WERI-Rb-1 (cell line): ENCODE measurements around the gene TYSND1.
"Not testable (repeated sequence)": the region's sequence is repeated elsewhere in the genome, so short reads cannot be mapped to it uniquely, and the experiment has no call there.

Experiments
- DNase-seq: peaks from one replicate; pipeline ENCODE4 v3.0.0-alpha.2; 2020
- H3K27ac ChIP-seq: fragments of 250-450 bp; sonication (Bioruptor Pico); 2 replicates; pipeline ENCODE4 v1.5.1; 2020; ENCODE audit warnings: mild to moderate bottlenecking, moderate library complexity
- H3K27me3 ChIP-seq: fragments of 250-450 bp; sonication (Bioruptor Pico); 2 replicates; pipeline ENCODE4 v1.5.1; 2021; ENCODE audit warnings: mild to moderate bottlenecking, low read depth, moderate library complexity; ENCODE audit not compliant: insufficient read depth, severe bottlenecking
- H3K36me3 ChIP-seq: fragments of 250-450 bp; sonication (Bioruptor Pico); 2 replicates; pipeline ENCODE4 v1.5.1; 2020; ENCODE audit warnings: mild to moderate bottlenecking, moderate library complexity
- H3K4me3 ChIP-seq: 2 replicates; pipeline ENCODE4 v1.5.1; 2011; ENCODE audit warnings: low read depth, mild to moderate bottlenecking, control low read depth, low read length
- H3K9me3 ChIP-seq: fragments of 250-450 bp; sonication (Bioruptor Pico); 2 replicates; pipeline ENCODE4 v1.5.1; 2021; ENCODE audit warnings: mild to moderate bottlenecking, moderate library complexity; ENCODE audit not compliant: severe bottlenecking
- TF ChIP-seq, protein P1 (sequence below): IDR thresholded peaks from 2 replicates; pipeline ENCODE4 v1.5.1; 2011; ENCODE audit warnings: low read depth, mild to moderate bottlenecking, control low read depth, inconsistent platforms, low read length

The TYSND1 gene

DNA sequence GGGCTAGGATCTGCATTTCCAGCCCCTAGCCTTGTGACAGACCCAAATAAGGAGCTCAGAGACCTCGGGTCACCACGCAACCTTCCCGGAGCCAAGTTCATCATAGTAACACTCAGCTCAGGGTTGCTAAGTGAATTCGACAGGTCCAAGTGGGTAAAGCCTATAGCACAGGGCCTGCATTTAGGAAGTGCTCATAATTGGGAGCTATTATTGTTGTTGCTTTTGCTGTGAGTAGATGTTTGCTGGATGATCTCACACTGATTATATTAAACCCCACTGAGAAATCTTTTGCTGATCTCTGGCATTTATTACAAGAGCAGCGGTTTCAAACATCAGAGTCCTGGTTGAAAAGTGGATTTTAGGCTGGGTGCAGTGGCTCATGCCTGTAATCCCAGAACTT lies 44.1 kb upstream of the TYSND1 start:
- DNase-seq = no peak
- H3K27ac ChIP-seq = no peak overlapping the region
- H3K9me3 ChIP-seq = no peaks in the 10 kb centered on the region
- H3K27me3 ChIP-seq = no peaks in the 10 kb centered on the region
- TF ChIP-seq, protein P1, sequence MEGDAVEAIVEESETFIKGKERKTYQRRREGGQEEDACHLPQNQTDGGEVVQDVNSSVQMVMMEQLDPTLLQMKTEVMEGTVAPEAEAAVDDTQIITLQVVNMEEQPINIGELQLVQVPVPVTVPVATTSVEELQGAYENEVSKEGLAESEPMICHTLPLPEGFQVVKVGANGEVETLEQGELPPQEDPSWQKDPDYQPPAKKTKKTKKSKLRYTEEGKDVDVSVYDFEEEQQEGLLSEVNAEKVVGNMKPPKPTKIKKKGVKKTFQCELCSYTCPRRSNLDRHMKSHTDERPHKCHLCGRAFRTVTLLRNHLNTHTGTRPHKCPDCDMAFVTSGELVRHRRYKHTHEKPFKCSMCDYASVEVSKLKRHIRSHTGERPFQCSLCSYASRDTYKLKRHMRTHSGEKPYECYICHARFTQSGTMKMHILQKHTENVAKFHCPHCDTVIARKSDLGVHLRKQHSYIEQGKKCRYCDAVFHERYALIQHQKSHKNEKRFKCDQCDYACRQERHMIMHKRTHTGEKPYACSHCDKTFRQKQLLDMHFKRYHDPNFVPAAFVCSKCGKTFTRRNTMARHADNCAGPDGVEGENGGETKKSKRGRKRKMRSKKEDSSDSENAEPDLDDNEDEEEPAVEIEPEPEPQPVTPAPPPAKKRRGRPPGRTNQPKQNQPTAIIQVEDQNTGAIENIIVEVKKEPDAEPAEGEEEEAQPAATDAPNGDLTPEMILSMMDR = no peak
- no peak overlapping the region for H3K4me3 ChIP-seq
- no peaks in the 10 kb centered on the region for H3K36me3 ChIP-seq

DNA sequence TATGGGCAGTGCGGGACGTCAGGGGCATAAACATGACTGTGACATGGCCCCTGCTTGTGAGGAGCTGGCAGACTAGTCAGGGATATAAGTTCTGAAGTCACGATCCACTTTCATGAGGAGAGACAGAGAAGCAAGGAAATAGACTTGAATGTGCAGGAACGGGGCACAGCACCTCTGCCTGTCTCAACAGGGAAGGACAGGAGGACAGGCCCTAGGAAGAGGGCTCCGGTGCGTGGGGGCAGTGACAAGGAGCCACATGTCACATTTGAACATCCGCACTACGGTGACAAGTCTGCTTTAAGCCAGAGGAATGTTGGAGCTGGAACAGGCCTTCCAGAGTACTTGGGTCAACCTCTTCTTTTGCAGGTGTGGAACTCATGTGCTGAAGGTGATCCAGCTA lies 43.6 kb upstream of the TYSND1 start:
- Histone ChIP-seq H3K36me3 (no peaks in the 10 kb centered on the region), H3K4me3 (no peak overlapping the region), H3K9me3 (no peaks in the 10 kb centered on the region), H3K27ac (no peak overlapping the region), H3K27me3 (no peaks in the 10 kb centered on the region)
- DNase-seq = no peak
- TF ChIP-seq, protein P1 = peak; percentile 7; the same call in 1 of the 2 replicates

DNA sequence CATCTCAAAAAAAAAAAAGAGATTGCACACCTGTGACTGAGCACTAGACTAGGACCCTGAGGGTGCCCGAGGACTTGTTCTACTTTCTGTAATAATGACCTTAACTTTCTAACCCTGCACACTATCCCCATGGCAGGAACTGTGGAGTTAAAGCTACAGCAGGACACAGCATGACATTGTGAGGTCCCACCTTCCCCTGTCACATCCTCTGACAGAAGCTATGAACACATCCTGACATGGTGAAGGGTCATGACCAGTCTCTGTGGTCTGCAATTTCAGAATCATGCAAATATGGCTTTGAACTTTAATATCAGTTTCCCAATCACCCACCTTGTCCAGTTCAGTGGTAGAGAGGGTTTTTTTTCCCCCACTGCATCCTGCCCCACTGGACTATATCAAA lies 42.3 kb upstream of the TYSND1 start:
- DNase-seq = no peak
- Histone ChIP-seq H3K4me3 (no peak overlapping the region), H3K27ac (no peak overlapping the region), H3K9me3 (no peaks in the 10 kb centered on the region), H3K27me3 (no peaks in the 10 kb centered on the region), H3K36me3 (no peaks in the 10 kb centered on the region)
- TF ChIP-seq, protein P1 = no peak

DNA sequence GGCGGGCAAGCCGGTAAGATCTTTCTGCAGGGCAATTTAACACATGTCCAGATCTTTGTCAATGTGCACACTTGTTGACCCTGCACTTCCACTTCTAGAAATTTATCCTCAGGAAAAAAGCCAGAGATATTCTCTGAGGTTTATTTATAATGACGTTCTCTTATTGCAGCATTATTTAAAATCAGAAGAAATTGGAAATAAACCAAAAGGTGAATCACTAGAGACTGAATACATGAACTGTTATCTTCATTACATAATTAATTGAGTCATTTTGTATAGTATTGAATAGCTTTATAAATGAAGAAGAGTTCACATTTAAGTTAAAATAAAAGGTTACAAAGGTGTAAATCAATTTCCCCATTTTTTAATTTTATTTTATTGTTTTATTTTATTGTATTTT lies 40.1 kb upstream of the TYSND1 start:
- Histone ChIP-seq H3K36me3 (no peaks in the 10 kb centered on the region), H3K27me3 (no peaks in the 10 kb centered on the region), H3K9me3 (no peaks in the 10 kb centered on the region), H3K4me3 (no peak overlapping the region), H3K27ac (no peak overlapping the region)
- TF ChIP-seq, protein P1 = no peak
- no peak for DNase-seq

DNA sequence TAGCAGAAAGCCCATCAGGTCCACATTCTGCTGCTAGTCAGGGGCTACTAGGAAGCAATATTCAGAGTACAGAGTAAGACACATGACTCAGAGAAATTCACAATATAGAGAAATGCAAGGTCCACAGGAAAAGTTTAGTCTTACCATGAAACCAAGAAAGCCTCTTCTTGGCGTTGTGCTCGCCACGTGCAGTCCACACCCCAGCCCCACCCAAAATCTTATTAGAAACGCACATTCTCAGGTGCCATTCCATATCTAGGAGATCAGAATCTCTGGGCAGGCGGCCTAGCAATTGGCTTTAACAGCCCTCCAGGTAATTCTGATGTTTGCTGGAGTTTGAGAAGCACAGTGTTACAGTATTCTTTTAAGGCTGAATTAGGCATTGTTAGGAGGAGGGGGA lies 39.6 kb upstream of the TYSND1 start:
- Histone ChIP-seq H3K27me3 (no peaks in the 10 kb centered on the region), H3K36me3 (no peaks in the 10 kb centered on the region), H3K9me3 (no peaks in the 10 kb centered on the region), H3K27ac (no peak overlapping the region), H3K4me3 (no peak overlapping the region)
- no peak for DNase-seq
- TF ChIP-seq, protein P1 = no peak

DNA sequence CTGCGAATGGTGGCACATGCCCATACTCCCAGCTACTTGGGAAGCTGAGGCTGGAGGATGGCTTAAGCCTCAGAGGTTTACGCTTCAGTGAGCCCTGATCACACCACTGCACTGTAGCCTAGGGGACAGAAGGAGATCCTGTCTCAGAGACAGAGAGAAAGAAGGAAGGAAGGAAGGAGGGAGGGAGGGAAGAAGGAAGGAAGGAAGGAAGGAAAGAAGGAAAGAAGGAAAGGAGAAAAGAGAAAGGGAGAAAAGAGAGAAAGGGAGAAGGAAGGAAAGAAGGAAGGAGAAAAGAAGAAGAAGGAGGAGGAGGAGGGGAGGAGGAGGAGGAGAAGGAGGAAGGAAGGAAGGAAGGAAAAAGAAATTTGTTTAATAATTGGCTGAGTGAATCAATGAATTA lies 36.8 kb upstream of the TYSND1 start:
- Histone ChIP-seq H3K4me3 (no peak overlapping the region), H3K27ac (no peak overlapping the region), H3K36me3 (no peaks in the 10 kb centered on the region), H3K27me3 (no peaks in the 10 kb centered on the region), H3K9me3 (peaks cover 16% of the 10 kb centered on the region)
- TF ChIP-seq, protein P1 = no peak
- DNase-seq = no peak

DNA sequence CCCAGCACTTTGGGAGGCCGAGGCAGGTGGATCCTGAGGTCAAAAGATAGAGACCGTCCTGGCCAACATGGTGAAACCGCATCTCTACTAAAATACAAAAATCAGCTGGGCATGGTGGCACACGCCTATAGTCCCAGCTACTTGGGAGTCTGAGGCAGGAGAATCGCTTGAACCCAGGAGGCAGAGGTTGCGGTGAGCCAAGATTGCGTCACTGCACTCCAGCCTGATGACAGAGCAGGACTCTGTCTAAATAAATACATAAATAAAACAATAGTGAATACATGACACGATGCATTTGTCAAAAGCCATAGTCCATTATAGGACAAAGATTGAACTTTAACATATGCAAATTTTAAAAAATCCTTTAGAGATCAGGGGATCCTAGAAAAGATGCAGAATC lies 32.7 kb upstream of the TYSND1 start:
- not testable (repeated sequence) for H3K27me3 ChIP-seq, H3K36me3 ChIP-seq, DNase-seq, H3K27ac ChIP-seq, H3K4me3 ChIP-seq
- H3K9me3 ChIP-seq = peaks cover 16% of the 10 kb centered on the region
